GM12891 (cell line): Measurements from ENCODE around the gene GM2A.

Source experiments
- POLR2A ChIP-seq: IDR thresholded peaks from 2 replicates; pipeline ENCODE4 v1.6.1; 2011; ENCODE audit warnings: low read depth, low read length, control low read depth
- POLR2AphosphoS5 ChIP-seq: IDR thresholded peaks from 2 replicates; pipeline ENCODE4 v1.6.1; 2011; ENCODE audit warnings: low read depth, low read length, control low read depth

GRCh38 chr5:151248651-151249050, 4.3 kb upstream of the GM2A start:
- TF ChIP-seq POLR2AphosphoS5 (no peak), POLR2A (no peak)
